IMR-90 (cell line): Measurements from ENCODE around the gene DPP6. TPM values are rescaled to one million over a fixed set of nuclear protein-coding genes. Genes with fewer than 3 reads are reported as not detected.

Experiments used
- ATAC-seq: fragments of 200-7000 bp; cut with Tn5 transposase; 2 replicates; pipeline ENCODE4 v1.9.1; 2020; ENCODE audit warnings: low read depth, mild to moderate bottlenecking, moderate library complexity
- BruUV-seq: library from RNA; stranded (reverse); fragments of 400-500 nt; replicated peaks from 2 replicates; lab custom pipeline; 2021; lab: Mats Ljungman, UMichigan
- CTCF ChIA-PET: fragments of 300-600 bp; formaldehyde crosslinking; extraction: SDS; loops from one replicate; lab custom pipeline; 2021; ENCODE audit warnings: antibody characterized with exemption; lab: Yijun Ruan, JAX
- POLR2A ChIA-PET: fragments of 300-600 bp; sonication (Branson Sonifier 250); formaldehyde crosslinking; loops from one replicate; lab custom pipeline; 2022; ENCODE audit warnings: antibody characterized with exemption; ENCODE audit not compliant: unreplicated experiment; lab: Charles Lee
- DNase-seq: peaks from one replicate; pipeline ENCODE4 v3.0.0; 2013
- H2AFZ ChIP-seq: replicated peaks from 2 replicates; pipeline ENCODE3; 2013; ENCODE audit warnings: low read length, mild to moderate bottlenecking; ENCODE audit not compliant: poor library complexity
- H2AK5ac ChIP-seq: 2 replicates; pipeline ENCODE4 v1.6.1; 2013; ENCODE audit warnings: low read depth, low read length, inconsistent platforms
- H2AK9ac ChIP-seq: replicated peaks from 2 replicates; pipeline ENCODE3; 2013; ENCODE audit warnings: mild to moderate bottlenecking, low read depth, low read length, moderate library complexity; ENCODE audit not compliant: poor library complexity
- H2BK120ac ChIP-seq: 2 replicates; pipeline ENCODE4 v1.6.1; 2013; ENCODE audit warnings: low read depth, low read length, inconsistent platforms
- H2BK15ac ChIP-seq: 3 replicates; pipeline ENCODE4 v1.6.1; 2013; ENCODE audit warnings: low read depth, low read length, inconsistent platforms
- H2BK20ac ChIP-seq: 2 replicates; pipeline ENCODE4 v1.6.1; 2013; ENCODE audit warnings: low read depth, mild to moderate bottlenecking, inconsistent platforms, low read length, moderate library complexity
- H2BK5ac ChIP-seq: 2 replicates; pipeline ENCODE4 v1.6.1; 2013; ENCODE audit warnings: mild to moderate bottlenecking, low read depth, low read length, inconsistent platforms; ENCODE audit not compliant: poor library complexity, severe bottlenecking
- H3K14ac ChIP-seq: replicated peaks from 2 replicates; pipeline ENCODE4 v1.6.1; 2013; ENCODE audit warnings: low read depth, low read length, inconsistent platforms
- H3K18ac ChIP-seq: 2 replicates; pipeline ENCODE4 v1.6.1; 2013; ENCODE audit warnings: low read depth, low read length, control low read depth
- H3K23ac ChIP-seq: 2 replicates; pipeline ENCODE4 v1.6.1; 2013; ENCODE audit warnings: low read depth, low read length, inconsistent platforms
- H3K27ac ChIP-seq: 2 replicates; pipeline ENCODE4 v1.5.1; 2013; ENCODE audit warnings: mild to moderate bottlenecking, control low read depth, low read length; ENCODE audit not compliant: insufficient read depth
- H3K27me3 ChIP-seq: 2 replicates; pipeline ENCODE4 v1.6.1; 2013; ENCODE audit warnings: low read length; ENCODE audit not compliant: control insufficient read depth, insufficient read depth
- H3K36me3 ChIP-seq: 2 replicates; pipeline ENCODE4 v1.6.1; 2013; ENCODE audit warnings: low read length, mixed read lengths; ENCODE audit not compliant: control insufficient read depth, insufficient read depth
- H3K4ac ChIP-seq: 2 replicates; pipeline ENCODE4 v1.6.1; 2013; ENCODE audit warnings: low read depth, low read length, inconsistent platforms
- H3K4me1 ChIP-seq: 2 replicates; pipeline ENCODE4 v1.6.1; 2013; ENCODE audit warnings: low read length, mixed read lengths; ENCODE audit not compliant: control insufficient read depth, insufficient read depth
- H3K4me2 ChIP-seq: 2 replicates; pipeline ENCODE4 v1.6.1; 2013; ENCODE audit warnings: low read depth, mild to moderate bottlenecking, control low read depth, low read length, moderate library complexity
- H3K4me3 ChIP-seq: 2 replicates; pipeline ENCODE4 v1.5.1; 2013; ENCODE audit warnings: low read depth, mild to moderate bottlenecking, control low read depth, low read length, moderate library complexity; ENCODE audit not compliant: insufficient read depth
- H3K56ac ChIP-seq: 2 replicates; pipeline ENCODE4 v1.6.1; 2013; ENCODE audit warnings: low read length, inconsistent platforms; ENCODE audit not compliant: insufficient read depth; ENCODE audit errors: extremely low read depth
- H3K79me1 ChIP-seq, 2 experiments: 2 replicates each; pipeline ENCODE4 v1.6.1; 2013; ENCODE audit warnings: low read length in 2 of 2, inconsistent platforms in 1 of 2, low read depth in 1 of 2
- H3K9ac ChIP-seq: 2 replicates; pipeline ENCODE4 v1.6.1; 2013; ENCODE audit warnings: low read depth, low read length, control low read depth
- H3K9me1 ChIP-seq: 2 replicates; pipeline ENCODE4 v1.6.1; 2013; ENCODE audit warnings: low read length, inconsistent platforms; ENCODE audit not compliant: insufficient read depth
- H3K9me3 ChIP-seq: 2 replicates; pipeline ENCODE4 v1.6.1; 2013; ENCODE audit warnings: low read length; ENCODE audit not compliant: control insufficient read depth, insufficient read depth
- H4K20me1 ChIP-seq: 2 replicates; pipeline ENCODE4 v1.6.1; 2013; ENCODE audit warnings: low read length, inconsistent platforms; ENCODE audit not compliant: insufficient read depth
- H4K5ac ChIP-seq: 2 replicates; pipeline ENCODE4 v1.6.1; 2013; ENCODE audit warnings: mild to moderate bottlenecking, low read depth, low read length, control low read depth
- H4K8ac ChIP-seq, 2 experiments: 2 replicates each; pipeline ENCODE4 v1.6.1; 2013; ENCODE audit warnings: low read depth in 2 of 2, low read length in 2 of 2, control low read depth in 1 of 2, inconsistent platforms in 1 of 2
- H4K91ac ChIP-seq: 2 replicates; pipeline ENCODE4 v1.6.1; 2013; ENCODE audit warnings: low read depth, low read length, inconsistent platforms; ENCODE audit not compliant: insufficient read depth
- BHLHE40 ChIP-seq: fragments of 150-350 bp; IDR thresholded peaks from 2 replicates; pipeline ENCODE4 v1.6.1; 2016; ENCODE audit warnings: mild to moderate bottlenecking, low read depth, low read length
- CEBPB ChIP-seq: IDR thresholded peaks from 2 replicates; pipeline ENCODE4 v1.6.1; 2012; ENCODE audit warnings: low read depth, low read length, improper control_type of control experiment
- CHD1 ChIP-seq: IDR thresholded peaks from 2 replicates; pipeline ENCODE4 v1.6.1; 2012; ENCODE audit warnings: low read depth, low read length, improper control_type of control experiment
- CTCF ChIP-seq: conservative IDR thresholded peaks from 2 replicates; pipeline ENCODE4 v1.5.1; 2012; ENCODE audit warnings: mild to moderate bottlenecking, low read depth, low read length, improper control_type of control experiment
- ELK1 ChIP-seq: fragments of 150-350 bp; IDR thresholded peaks from 2 replicates; pipeline ENCODE4 v1.6.1; 2016; ENCODE audit warnings: low read depth, mild to moderate bottlenecking, low read length, moderate library complexity, borderline replicate concordance
- FOS ChIP-seq: fragments of 150-350 bp; IDR thresholded peaks from 2 replicates; pipeline ENCODE4 v1.6.1; 2016; ENCODE audit warnings: low read depth, low read length
- MAFK ChIP-seq: IDR thresholded peaks from 2 replicates; pipeline ENCODE4 v1.6.1; 2012; ENCODE audit warnings: low read depth, low read length, improper control_type of control experiment
- MAZ ChIP-seq: IDR thresholded peaks from 2 replicates; pipeline ENCODE4 v1.6.1; 2012; ENCODE audit warnings: low read depth, mild to moderate bottlenecking, low read length, improper control_type of control experiment, moderate library complexity, borderline replicate concordance
- MXI1 ChIP-seq: IDR thresholded peaks from 2 replicates; pipeline ENCODE4 v1.6.1; 2012; ENCODE audit warnings: low read depth, mild to moderate bottlenecking, low read length, moderate library complexity, borderline replicate concordance
- NFE2L2 ChIP-seq: fragments of 150-350 bp; IDR thresholded peaks from 2 replicates; pipeline ENCODE4 v1.6.1; 2016; ENCODE audit warnings: low read depth, mild to moderate bottlenecking, low read length
- POLR2A ChIP-seq: IDR thresholded peaks from 2 replicates; pipeline ENCODE4 v1.6.1; 2012; ENCODE audit warnings: mild to moderate bottlenecking, low read depth, low read length
- RAD21 ChIP-seq: IDR thresholded peaks from 2 replicates; pipeline ENCODE4 v1.6.1; 2012; ENCODE audit warnings: low read length, improper control_type of control experiment
- RCOR1 ChIP-seq: IDR thresholded peaks from 2 replicates; pipeline ENCODE4 v1.6.1; 2012; ENCODE audit warnings: mild to moderate bottlenecking, low read length, improper control_type of control experiment; ENCODE audit not compliant: insufficient replicate concordance
- RFX5 ChIP-seq: IDR thresholded peaks from 2 replicates; pipeline ENCODE4 v1.8.0; 2012; ENCODE audit warnings: low read depth, mild to moderate bottlenecking, low read length, moderate library complexity
- SMC3 ChIP-seq: fragments of 150-350 bp; IDR thresholded peaks from 2 replicates; pipeline ENCODE4 v1.6.1; 2016; ENCODE audit warnings: low read depth, mild to moderate bottlenecking, antibody characterized with exemption, low read length, moderate library complexity
- USF2 ChIP-seq: fragments of 150-350 bp; IDR thresholded peaks from 2 replicates; pipeline ENCODE4 v1.6.1; 2017; ENCODE audit warnings: mild to moderate bottlenecking, antibody characterized with exemption, low read length, low read depth
- WGBS, 2 experiments: methylation state at CpG; one replicate each; pipeline versions ENCODE4 v1.1.5 to v1.1.7; 2013; ENCODE audit warnings: missing lambda C conversion rate in 2 of 2; ENCODE audit not compliant: insufficient read length in 1 of 2; ENCODE audit errors: extremely low coverage in 2 of 2; 5-methylcytosine and 5-hydroxymethylcytosine counted together
- dilution Hi-C: fragments of 300-500 bp; cut with HindIII; formaldehyde crosslinking; loops from one replicate; pipeline ENCODE4 v1.14.3; 2018; ENCODE audit warnings: low sequenced_read_pairs; ENCODE audit not compliant: unreplicated experiment
- in situ Hi-C: fragments of 300-500 bp; cut with MboI; formaldehyde crosslinking; loops from 3 replicates; pipeline ENCODE4 v1.14.3; 2019; ENCODE audit warnings: low sequenced_read_pairs, inconsistent platforms, mixed read lengths
- intact Hi-C: fragments of 100-400 bp; cut with micrococcal nuclease; formaldehyde crosslinking; loops from 2 replicates; pipeline ENCODE4 v1.10.0; 2022
- polyA plus RNA-seq, 3 experiments: library from polyadenylated mRNA; depleted of rRNA; stranded (reverse); fragments of >200 nt; gene quantifications; 2 replicates each; pipeline ENCODE4 v1.2.3, GENCODE V29; 2012; ENCODE audit warnings: low replicate concordance in 1 of 3
- total RNA-seq: library from RNA; depleted of rRNA; stranded (reverse); fragments of >200 nt; gene quantifications from 2 replicates; pipeline ENCODE4 v1.2.3, GENCODE V29; 2012

The DPP6 gene
- total and polyA plus RNA-seq, 2 of the 4 experiments (the other 2 are of a cell fraction): not detected

GRCh38 chr7:154540596-154540995 is 488.4 kb downstream of the DPP6 start:
- Histone ChIP-seq H2BK120ac (no peak overlapping the region), H3K9me1 (no peaks in the 10 kb centered on the region), H4K8ac (no peak overlapping the region), H4K20me1 (no peaks in the 10 kb centered on the region), H3K4me3 (no peak overlapping the region), H2BK20ac (no peak overlapping the region), H2AK9ac (no peak overlapping the region), H3K9ac (no peak overlapping the region), H3K79me1 (no peaks in the 10 kb centered on the region), H2AFZ (no peak overlapping the region), H2BK15ac (no peak overlapping the region), H3K27me3 (no peaks in the 10 kb centered on the region), H4K91ac (no peak overlapping the region), H3K4me2 (no peak overlapping the region), H3K36me3 (no peaks in the 10 kb centered on the region), H2AK5ac (no peak overlapping the region), H3K9me3 (peaks cover 20% of the 10 kb centered on the region), H3K56ac (no peak overlapping the region), H3K27ac (no peak overlapping the region), H4K5ac (no peak overlapping the region), H3K18ac (no peak overlapping the region), H3K14ac (no peak overlapping the region), H3K23ac (no peak overlapping the region), H3K4me1 (no peaks in the 10 kb centered on the region), H2BK5ac (no peak overlapping the region), H3K4ac (no peak overlapping the region)
- ChIA-PET POLR2A (no interaction called here), CTCF (interaction anchor here (1.2 kb wide), 1 partner anchor 37 kb away, joined by 3 read pairs; no protein-coding TSS in a partner anchor)
- dilution Hi-C loops (no loop called here), in situ Hi-C loops (no loop called here), intact Hi-C loops (no loop called here)
- TF ChIP-seq RAD21 (no peak), USF2 (no peak), FOS (no peak), CHD1 (no peak), RFX5 (no peak), ELK1 (no peak), SMC3 (no peak), BHLHE40 (no peak), CTCF (no peak), MXI1 (no peak), POLR2A (no peak), CEBPB (no peak), MAFK (no peak), MAZ (no peak), NFE2L2 (no peak), RCOR1 (no peak)
- ATAC-seq: no peak
- WGBS, 2 experiments: no CpG with 5 or more reads among the region's 4 CpGs
- DNase-seq: no peak
- BruUV-seq: no TSS peak
